Kasumi-1 (cell line): Measurements from ENCODE around the gene CISTR.
"Not testable (repeated sequence)": the region's sequence is repeated elsewhere in the genome, so short reads cannot be mapped to it uniquely, and the experiment has no call there.

Source experiments
- DNase-seq, 2 experiments: peaks; one replicate each; lab custom pipeline; 2025; lab: John Stamatoyannopoulos, UW

The CISTR gene

DNA sequence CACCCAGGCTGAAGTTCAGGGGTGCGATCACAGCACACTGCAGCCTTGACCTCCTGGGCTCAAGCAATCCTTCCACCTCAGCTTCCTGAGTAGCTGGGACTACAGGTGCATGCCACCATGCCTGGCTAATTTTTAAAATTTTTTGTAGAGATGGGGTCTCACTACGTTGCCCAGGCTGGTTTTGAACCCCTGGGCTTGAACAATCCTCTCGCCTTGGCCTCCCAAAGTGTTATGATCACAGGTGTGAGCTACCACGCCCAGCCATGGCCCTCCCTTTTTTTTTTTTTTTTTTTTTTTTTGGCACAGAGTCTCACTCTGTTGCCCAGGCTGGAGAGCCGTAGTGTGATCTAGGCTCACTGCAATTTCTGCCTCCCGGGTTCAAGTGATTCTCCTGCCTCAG, 33.2 kb downstream of the CISTR start:
- not testable (repeated sequence) for DNase-seq

DNA sequence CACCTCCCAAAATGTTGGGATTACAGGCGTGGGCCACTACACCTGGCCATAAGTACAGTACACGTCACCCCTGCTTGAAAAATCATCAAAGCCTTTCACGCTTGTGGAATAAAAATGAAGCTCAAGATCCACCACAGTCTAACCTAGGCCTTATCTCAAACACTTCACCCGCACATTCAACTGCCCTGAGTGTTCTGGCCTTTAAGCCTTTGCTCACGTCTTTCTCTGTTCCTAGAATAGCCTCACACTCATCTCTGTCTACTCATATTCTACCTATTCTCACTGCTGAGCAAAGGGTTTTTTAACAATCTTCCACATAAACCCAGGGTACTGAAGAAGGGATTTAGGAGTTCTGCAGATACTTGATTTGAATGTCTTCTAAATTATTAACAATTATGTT, 34.5 kb downstream of the CISTR start:
- no peak for DNase-seq

GRCh38 chr12:53714004-53714403, 37.8 kb downstream of the CISTR start:
- no peak for DNase-seq

DNA sequence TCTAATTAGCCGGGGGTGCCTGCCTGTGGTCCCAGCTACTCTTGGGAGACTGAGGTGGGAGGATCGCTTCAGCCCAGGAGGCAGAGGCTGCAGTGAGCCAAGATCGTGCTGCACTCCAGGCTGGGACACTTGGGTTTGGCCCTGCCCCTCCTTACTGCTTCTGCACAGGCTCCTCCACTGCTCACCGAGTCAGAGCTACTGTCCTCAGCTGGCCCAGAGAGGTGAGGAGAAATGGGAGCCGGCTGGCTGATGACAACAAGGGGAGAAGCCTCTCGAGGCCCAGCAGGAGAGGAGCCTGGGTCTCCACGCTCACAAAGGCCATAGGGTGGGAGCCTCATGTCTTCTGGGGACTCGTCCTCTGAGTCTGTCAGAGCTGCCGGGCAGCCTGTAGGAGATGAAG, 38.3 kb downstream of the CISTR start:
- DNase-seq = no peak

DNA sequence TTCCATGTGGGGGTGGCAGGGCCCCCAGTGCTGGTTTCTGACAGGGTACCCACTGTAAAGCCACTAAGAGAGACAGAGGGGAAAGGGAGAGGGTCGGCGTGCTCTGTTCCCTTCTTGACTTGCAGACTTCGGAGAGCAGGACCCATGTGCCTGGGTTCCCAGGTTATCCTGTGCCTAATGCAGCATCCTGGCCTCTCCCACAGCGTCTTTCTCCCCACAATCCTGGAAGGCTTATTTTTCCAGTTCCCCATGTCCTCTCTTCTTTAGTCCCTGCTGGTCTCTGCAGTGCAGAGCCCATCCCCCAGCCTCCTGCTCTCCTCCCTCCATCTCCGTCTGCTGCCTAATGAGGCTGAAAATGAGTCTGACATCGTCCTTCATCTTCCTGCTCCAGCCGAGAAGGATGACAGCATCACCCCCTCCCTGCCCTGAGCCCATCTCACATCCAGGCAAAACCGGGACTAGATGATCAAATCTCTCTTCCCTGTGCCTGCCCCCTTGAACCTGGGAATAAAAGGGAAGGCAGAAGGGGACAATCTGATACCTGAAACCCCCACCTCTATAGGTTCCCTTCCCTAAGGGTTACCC, 39.6 kb downstream of the CISTR start:
- DNase-seq = no peak

DNA sequence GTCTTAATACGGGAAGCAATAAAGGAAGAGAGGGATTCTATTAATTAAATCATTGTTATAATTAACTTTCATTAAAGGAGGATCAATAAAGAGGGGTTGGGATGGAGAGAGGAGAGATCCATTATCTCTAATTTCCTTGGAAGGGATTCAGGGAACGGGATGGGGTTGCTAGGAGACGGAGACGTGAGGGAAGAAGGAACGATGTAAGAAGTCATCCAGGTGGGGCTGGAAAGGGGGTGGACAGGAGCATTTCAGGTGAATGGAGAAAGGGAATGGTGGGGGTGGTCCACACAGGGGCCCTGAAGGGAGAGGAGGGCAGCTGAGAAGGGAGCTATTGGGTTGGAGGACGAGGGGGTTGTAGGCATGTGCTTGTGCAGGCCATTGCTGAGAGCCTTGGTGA, 41.7 kb downstream of the CISTR start:
- no peak for DNase-seq

DNA sequence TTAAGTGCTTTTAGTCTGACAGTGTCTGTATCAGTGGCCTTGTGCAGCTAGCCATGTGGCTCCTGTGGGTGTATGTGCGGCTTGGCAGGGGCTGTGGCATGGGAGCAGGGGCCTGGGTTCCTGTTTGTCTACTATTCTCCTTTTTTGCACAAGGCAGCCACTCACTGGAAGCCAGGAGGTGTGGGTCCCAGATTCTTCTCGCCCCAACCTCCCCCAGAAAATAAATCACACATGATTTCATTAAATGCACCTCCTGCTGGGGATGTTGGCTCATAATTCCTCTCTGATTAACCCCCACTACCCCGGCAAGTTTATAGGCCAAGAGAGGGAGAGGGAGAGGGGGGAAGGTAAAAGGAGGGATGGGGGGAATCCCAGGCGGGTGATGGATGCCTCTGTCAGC, 42.1 kb downstream of the CISTR start:
- DNase-seq = no peak

DNA sequence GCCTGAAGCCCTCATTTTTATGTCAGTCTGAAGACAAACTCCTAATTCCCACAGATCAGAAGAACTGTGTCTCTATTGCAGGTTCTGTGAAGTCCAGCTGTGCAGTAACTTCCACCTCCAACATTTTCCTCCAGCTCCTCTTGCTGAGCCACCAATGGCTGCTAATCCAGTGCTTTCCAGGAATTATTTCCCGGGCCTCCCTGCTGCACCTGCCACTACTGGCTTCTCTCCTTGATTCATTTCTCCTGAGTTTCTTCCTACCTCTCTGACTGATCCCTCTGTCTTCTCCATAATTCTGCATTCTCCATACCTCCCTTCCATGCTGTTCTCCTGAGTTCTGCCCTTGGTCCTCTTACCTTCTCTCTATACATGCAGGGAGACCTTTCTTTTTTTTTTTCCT, 45.7 kb downstream of the CISTR start:
- DNase-seq = no peak

DNA sequence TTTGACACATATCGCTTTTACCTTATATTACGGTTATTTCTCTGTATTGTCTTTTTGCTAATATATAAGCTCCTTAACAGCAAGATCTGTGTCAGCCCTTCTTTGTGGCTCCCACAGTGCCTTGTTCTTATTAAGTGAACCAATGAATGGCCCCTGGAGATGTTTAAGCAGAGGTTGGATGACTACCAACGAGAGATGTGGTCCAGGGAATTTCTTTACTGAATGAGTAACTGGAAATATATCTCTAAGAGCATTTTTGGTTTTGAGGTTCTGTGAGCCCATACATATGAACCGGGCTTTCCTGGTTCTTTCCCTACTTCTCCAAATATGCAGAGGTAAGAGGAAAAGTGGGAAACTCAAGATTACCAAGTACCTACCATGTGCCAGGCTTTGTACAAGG, 48.0 kb downstream of the CISTR start:
- DNase-seq = no peak

DNA sequence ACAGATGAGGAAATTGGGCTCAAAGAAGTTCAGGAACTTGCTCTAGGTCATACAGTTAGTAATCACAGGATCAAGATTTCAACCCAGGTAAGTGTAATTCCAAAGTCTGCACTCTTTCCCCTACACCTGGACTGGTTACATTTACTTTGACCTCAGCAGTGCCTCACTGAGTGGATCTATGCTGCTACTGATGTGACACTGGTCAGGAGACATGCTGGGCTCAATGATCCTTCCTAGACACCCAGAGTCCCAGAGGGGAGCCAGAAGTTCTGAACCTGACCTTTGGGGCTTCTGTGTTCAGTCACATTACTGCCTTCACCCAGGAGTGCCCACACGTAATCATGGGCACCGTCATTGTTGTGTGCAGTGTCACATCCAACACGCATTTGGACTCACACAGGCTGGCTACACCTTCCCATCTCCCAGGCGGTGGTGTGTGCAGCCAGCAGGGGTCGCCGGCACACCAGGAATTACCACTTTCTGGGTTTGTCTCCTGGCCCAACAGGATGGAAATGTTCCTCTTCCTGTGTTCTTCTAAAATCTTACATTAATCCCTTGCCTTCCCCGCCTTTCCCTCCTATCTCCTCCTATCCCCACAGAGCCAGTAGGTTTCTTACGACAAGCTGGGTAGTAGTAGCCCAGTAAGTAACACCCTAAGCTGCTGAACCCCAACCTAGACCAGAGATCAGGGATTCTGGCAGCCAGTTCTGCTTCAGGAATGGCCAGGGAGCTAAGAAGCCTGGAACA, 50.1 kb downstream of the CISTR start:
- peak; percentile 63 to 74 for DNase-seq

GRCh38 chr12:53700567-53700966, 51.2 kb downstream of the CISTR start:
- no peak for DNase-seq

DNA sequence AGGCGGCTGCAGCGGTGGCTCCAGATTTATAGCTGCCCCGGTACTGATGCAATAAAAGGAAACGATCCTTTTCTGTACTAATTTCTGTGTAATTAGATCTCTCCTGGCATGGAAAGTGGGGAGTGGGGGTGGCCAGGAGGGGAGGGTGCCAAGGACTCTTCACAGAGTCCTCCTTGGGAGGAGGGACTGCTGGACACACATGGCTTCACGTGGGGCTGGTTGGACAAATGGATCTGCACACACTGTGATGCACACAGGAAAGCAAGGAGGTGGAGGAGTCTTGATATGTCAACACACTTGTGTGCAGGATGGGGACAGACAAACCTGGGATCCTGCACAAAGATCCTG, 52.1 kb downstream of the CISTR start:
- no peak for DNase-seq

- no peak for DNase-seq
Observed at GRCh38 chr12:53698948-53699677, 52.7 kb downstream of the CISTR start.

DNA sequence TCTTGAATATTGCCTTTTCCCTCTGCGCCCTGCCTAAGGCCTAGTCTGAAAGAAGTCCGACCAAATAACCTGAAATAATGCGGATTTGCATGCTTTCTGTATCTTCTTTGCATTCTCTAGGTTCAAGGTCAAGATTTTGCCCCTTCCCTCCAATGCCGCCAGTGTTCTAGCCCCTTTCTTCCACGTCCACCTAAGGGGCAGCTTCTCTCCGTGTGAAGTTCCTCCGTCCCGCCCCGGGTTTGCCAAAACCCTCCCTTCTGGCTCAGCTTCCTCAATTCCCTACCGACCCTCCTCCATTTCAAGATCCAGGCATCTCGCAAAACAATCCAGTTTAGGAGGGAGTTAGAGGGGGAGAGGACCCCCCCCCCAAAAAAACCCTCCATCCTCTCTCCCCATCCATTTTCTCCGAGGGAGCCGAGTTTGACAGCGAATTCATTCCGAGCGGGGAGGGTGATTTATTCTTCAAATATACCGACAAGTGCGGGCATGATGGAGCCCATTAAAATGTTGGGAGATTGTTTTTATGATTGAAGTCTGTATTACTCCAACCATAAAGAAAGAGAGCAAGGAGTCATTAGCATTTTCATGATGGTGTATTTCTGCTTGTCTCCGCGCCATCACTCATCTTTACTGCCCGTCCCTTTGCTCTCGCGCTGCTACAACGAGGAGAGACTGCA, 55.0 kb downstream of the CISTR start:
- DNase-seq = no peak
